ENCODE measurements around the gene NUP214.

GRCh38 chr9:131190191-131190590 lies 64.8 kb downstream of the NUP214 start:
- TF ChIP-seq, protein P1, sequence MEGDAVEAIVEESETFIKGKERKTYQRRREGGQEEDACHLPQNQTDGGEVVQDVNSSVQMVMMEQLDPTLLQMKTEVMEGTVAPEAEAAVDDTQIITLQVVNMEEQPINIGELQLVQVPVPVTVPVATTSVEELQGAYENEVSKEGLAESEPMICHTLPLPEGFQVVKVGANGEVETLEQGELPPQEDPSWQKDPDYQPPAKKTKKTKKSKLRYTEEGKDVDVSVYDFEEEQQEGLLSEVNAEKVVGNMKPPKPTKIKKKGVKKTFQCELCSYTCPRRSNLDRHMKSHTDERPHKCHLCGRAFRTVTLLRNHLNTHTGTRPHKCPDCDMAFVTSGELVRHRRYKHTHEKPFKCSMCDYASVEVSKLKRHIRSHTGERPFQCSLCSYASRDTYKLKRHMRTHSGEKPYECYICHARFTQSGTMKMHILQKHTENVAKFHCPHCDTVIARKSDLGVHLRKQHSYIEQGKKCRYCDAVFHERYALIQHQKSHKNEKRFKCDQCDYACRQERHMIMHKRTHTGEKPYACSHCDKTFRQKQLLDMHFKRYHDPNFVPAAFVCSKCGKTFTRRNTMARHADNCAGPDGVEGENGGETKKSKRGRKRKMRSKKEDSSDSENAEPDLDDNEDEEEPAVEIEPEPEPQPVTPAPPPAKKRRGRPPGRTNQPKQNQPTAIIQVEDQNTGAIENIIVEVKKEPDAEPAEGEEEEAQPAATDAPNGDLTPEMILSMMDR (conservative IDR thresholded peaks at IDR 0.05; ENCODE audit: low read depth, low read length): no peak
- no peak for TF ChIP-seq EZH2 (IDR thresholded peaks at IDR 0.05; ENCODE audit: borderline replicate concordance, low read depth, low read length, poor library complexity, severe bottlenecking)
